Measurements from ENCODE around the gene SPATA13.

DNA sequence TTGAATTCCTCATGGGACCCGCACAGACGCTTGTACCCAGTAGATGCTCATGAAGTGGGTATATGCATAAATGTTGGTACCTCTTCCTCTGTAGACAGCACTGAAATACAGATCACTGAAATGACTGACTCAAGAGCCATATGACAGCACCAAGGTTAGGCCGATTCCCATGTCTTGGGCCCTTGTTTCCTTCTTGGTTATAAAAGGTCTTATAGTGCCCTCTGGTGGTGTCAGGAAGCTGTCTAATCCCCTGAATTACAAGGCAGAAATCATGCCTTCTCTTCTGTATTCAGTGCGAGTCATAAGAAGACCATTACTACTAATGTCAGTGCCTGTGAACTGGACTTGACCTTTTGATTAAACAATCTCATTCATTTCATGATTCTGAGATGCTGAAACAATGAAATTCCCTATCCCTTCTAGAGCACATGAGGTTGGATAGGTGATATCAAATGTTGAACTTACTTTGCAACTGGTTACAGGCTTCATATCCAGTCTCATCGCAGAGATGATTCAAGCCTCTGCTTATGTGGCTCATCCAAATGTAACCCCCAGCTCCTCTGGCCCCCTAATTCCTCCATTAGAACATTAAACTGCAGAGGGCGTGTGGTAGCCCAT is 59.7 kb downstream of the SPATA13 start:
- TF ChIP-seq ZFP30 (CRISPR knock-in tag; IDR thresholded peaks at IDR 0.05) (no peak), RARB (CRISPR knock-in tag; IDR thresholded peaks at IDR 0.05) (no peak), OSR1 (CRISPR knock-in tag; IDR thresholded peaks at IDR 0.05) (no peak)

Measured in SK-N-SH treated with all-trans-retinoic acid at 6 μM for 48 hours (cell line).